CD4-positive, alpha-beta T cell (primary cell): ENCODE measurements around the gene TENT5D. TPM values are rescaled to one million over a fixed set of nuclear protein-coding genes. Genes with fewer than 3 reads are reported as not detected.
"Not testable (repeated sequence)": the region's sequence is repeated elsewhere in the genome, so short reads cannot be mapped to it uniquely, and the experiment has no call there.

Experiments used
- ATAC-seq: fragments of 200-7000 bp; cut with Tn5 transposase; one replicate; pipeline ENCODE4 v1.10.0; 2022; ENCODE audit warnings: mild to moderate bottlenecking; ENCODE audit not compliant: poor library complexity
- CTCF ChIA-PET: fragments of 350-600 bp; sonication (Branson Sonifier 250); formaldehyde crosslinking; loops from one replicate; lab custom pipeline; 2021; ENCODE audit warnings: antibody characterized with exemption, inconsistent platforms; lab: Charles Lee
- POLR2A ChIA-PET: fragments of 350-600 bp; sonication (Branson Sonifier 250); formaldehyde crosslinking; loops from one replicate; lab custom pipeline; 2021; ENCODE audit warnings: antibody characterized with exemption, inconsistent platforms; lab: Charles Lee
- DNase-seq, 14 experiments: peaks; one replicate each; pipeline ENCODE4 v3.0.0-alpha.2; 2013 to 2020; ENCODE audit warnings: mixed read lengths in 2 of 14
- H3K27ac ChIP-seq, 2 donors: one replicate each; pipeline versions ENCODE4 v1.5.1 to v1.7.0; 2013; ENCODE audit warnings: low read length in 2 of 2, low read depth in 1 of 2, mild to moderate bottlenecking in 1 of 2
- H3K27me3 ChIP-seq, 2 experiments: 1 replicate in 1 of 2; 2 replicates in 1 of 2; pipeline versions ENCODE4 v1.6.1 to v1.7.0; 2013; ENCODE audit warnings: low read length in 2 of 2, control low read depth in 1 of 2, mild to moderate bottlenecking in 1 of 2, moderate library complexity in 1 of 2; ENCODE audit not compliant: insufficient read depth in 2 of 2, control insufficient read depth in 1 of 2
- H3K36me3 ChIP-seq: one replicate; pipeline ENCODE4 v1.6.1; 2013; ENCODE audit warnings: low read length, control low read depth; ENCODE audit not compliant: insufficient read depth
- H3K4me1 ChIP-seq: one replicate; pipeline ENCODE4 v1.6.1; 2013; ENCODE audit warnings: low read length, control low read depth; ENCODE audit not compliant: insufficient read depth
- H3K4me3 ChIP-seq: one replicate; pipeline ENCODE4 v1.5.1; 2013; ENCODE audit warnings: mild to moderate bottlenecking, low read length, moderate library complexity
- H3K9me3 ChIP-seq, 2 experiments: 1 replicate in 1 of 2; 2 replicates in 1 of 2; pipeline versions ENCODE4 v1.6.1 to v1.7.0; 2013; ENCODE audit warnings: low read length in 2 of 2, mild to moderate bottlenecking in 2 of 2, control low read depth in 1 of 2, moderate library complexity in 1 of 2; ENCODE audit not compliant: control insufficient read depth in 1 of 2, insufficient read depth in 1 of 2
- H3K27ac Mint-ChIP-seq: one replicate; pipeline ENCODE4 v1.8.0; 2020; ENCODE audit warnings: mixed read lengths
- H3K27me3 Mint-ChIP-seq: one replicate; pipeline ENCODE4 v1.8.0; 2021; ENCODE audit warnings: mixed read lengths
- H3K36me3 Mint-ChIP-seq: one replicate; pipeline ENCODE4 v1.8.0; 2021; ENCODE audit warnings: low read depth, mixed read lengths
- H3K4me1 Mint-ChIP-seq: one replicate; pipeline ENCODE4 v1.8.0; 2021; ENCODE audit warnings: low read depth, mixed read lengths
- H3K4me3 Mint-ChIP-seq: one replicate; pipeline ENCODE4 v1.8.0; 2020; ENCODE audit warnings: mild to moderate bottlenecking, mixed read lengths
- H3K9me3 Mint-ChIP-seq: one replicate; pipeline ENCODE4 v1.8.0; 2020; ENCODE audit warnings: mixed read lengths
- intact Hi-C, 2 experiments: fragments of 100-400 bp; cut with DNase I in 1 of 2; cut with micrococcal nuclease in 1 of 2; formaldehyde crosslinking; loops; one replicate each; pipeline versions ENCODE4 v1.15.1 to v1.9.0; 2023 to 2025; cut with DNase I, micrococcal nuclease
- polyA plus RNA-seq, 2 donors: library from polyadenylated mRNA; unstranded; fragments of 120-200 nt; gene quantifications; one replicate each; pipeline ENCODE4 v1.2.1, GENCODE V29; 2013
- total RNA-seq, 174 experiments: library from RNA in 2 of 174; stranded (reverse) in 2 of 174; gene quantifications; one replicate each; pipeline ENCODE4 v1.2.3 and lab custom pipeline; 2021 to 2026
- TF ChIP-seq, protein P1 (sequence below): fragments of 200-600 bp; IDR thresholded peaks from one replicate; pipeline ENCODE4 v1.8.0; 2022; ENCODE audit warnings: antibody characterized with exemption, mild to moderate bottlenecking

Gene TENT5D
- total RNA-seq (not detected), total RNA-seq (lab: John Stamatoyannopoulos, UW) (0 to 0.06 (median 0) reads per million in 172 experiments)
- not detected for polyA plus RNA-seq (2013, experiment 1 of 2)
- not detected for polyA plus RNA-seq (2013, experiment 2 of 2)

DNA sequence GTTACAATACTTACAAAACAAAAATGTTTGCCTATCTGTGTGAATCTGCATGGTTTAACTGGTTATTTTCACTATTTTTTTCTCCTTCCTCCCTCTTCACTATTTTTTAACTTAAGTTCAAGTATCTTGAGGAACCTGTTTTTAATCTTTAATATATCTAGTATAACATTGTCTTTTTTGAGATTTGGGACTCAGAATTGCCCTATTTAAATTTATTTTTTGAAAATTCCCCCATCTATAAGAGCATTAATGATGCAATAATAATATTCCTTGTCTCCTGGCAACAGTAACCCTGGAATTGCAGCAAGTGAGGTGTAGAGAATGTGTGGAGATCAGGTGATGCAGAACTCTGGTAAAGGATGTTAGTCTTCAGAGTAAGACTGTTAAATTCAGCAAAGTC, at the start of gene TENT5D:
Gene TENT5D, plus strand, starts transcription at position 301 of the 400 bp plus-strand sequence. CDS start 22,093 bp downstream, outside the sequence.
- no peak for DNase-seq
- H3K4me3 ChIP-seq: no peak within 1 kb of the TSS
- H3K9me3 ChIP-seq: no peaks in the 10 kb centered on the region
- no peaks in the 10 kb centered on the region for H3K36me3 Mint-ChIP-seq
- ATAC-seq: no peak
- intact Hi-C loops: no loop called here
- H3K27me3 Mint-ChIP-seq: no peaks in the 10 kb centered on the region
- H3K27ac Mint-ChIP-seq: no peak within 1 kb of the TSS
- peaks cover 3% of the 10 kb centered on the region for H3K9me3 Mint-ChIP-seq
- POLR2A ChIA-PET: no interaction called here
- TF ChIP-seq, protein P1, sequence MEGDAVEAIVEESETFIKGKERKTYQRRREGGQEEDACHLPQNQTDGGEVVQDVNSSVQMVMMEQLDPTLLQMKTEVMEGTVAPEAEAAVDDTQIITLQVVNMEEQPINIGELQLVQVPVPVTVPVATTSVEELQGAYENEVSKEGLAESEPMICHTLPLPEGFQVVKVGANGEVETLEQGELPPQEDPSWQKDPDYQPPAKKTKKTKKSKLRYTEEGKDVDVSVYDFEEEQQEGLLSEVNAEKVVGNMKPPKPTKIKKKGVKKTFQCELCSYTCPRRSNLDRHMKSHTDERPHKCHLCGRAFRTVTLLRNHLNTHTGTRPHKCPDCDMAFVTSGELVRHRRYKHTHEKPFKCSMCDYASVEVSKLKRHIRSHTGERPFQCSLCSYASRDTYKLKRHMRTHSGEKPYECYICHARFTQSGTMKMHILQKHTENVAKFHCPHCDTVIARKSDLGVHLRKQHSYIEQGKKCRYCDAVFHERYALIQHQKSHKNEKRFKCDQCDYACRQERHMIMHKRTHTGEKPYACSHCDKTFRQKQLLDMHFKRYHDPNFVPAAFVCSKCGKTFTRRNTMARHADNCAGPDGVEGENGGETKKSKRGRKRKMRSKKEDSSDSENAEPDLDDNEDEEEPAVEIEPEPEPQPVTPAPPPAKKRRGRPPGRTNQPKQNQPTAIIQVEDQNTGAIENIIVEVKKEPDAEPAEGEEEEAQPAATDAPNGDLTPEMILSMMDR: no peak
- no peak within 1 kb of the TSS for H3K27ac ChIP-seq
- no peaks in the 10 kb centered on the region for H3K4me1 Mint-ChIP-seq
- CTCF ChIA-PET: no interaction called here
- no peaks in the 10 kb centered on the region for H3K4me1 ChIP-seq
- no peak within 1 kb of the TSS for H3K4me3 Mint-ChIP-seq
- no peaks in the 10 kb centered on the region for H3K27me3 ChIP-seq
- no peaks in the 10 kb centered on the region for H3K36me3 ChIP-seq

DNA sequence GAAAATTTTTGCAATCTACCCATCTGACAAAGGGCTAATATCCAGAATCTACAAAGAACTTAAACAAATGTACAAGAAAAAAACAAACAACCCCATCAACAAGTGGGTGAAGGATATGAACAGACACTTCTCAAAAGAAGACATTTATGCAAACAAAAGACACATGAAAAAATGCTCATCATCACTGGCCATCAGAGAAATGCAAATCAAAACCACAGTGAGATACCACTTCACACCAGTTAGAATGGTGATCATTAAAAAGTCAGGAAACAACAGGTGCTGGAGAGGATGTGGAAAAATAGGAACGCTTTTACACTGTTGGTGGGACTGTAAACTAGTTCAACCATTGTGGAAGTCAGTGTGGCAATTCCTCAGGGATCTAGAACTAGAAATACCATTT, 34.6 kb upstream of the TENT5D start:
- H3K4me1 ChIP-seq, DNase-seq, H3K36me3 Mint-ChIP-seq, H3K36me3 ChIP-seq, H3K4me1 Mint-ChIP-seq, H3K4me3 ChIP-seq, H3K27me3 Mint-ChIP-seq, H3K4me3 Mint-ChIP-seq, POLR2A ChIA-PET, H3K27me3 ChIP-seq, CTCF ChIA-PET, H3K9me3 ChIP-seq, H3K27ac ChIP-seq, H3K27ac Mint-ChIP-seq, intact Hi-C loops, ATAC-seq, H3K9me3 Mint-ChIP-seq: not testable (repeated sequence)

DNA sequence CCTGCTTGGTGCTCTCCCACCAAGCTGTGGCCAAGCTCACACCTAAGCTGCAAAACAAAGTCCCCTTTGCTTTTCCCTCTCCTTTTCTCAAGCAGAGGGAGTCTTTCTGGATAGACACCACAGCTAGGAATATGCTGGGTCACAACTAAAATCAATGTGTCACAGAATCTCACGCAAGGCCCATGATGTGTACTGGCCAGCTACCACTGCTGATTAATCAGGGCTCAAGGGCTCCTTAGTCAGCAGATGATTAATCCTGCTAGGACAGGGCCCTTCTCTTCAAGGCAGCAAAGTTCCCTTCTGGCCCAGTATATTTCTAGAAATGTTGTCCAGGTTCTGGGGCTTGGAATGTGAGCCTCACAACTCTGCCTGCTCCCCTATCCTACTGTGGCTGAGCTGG, 32.0 kb upstream of the TENT5D start:
- intact Hi-C loops: no loop called here
- Histone ChIP-seq H3K9me3 (peaks cover 0 to 4% of the 10 kb centered on the region in 2 experiments), H3K27ac (no peak overlapping the region), H3K4me1 (no peaks in the 10 kb centered on the region), H3K27me3 (no peaks in the 10 kb centered on the region), H3K4me3 (no peak overlapping the region), H3K36me3 (no peaks in the 10 kb centered on the region)
- Mint-ChIP-seq H3K27ac (no peak overlapping the region), H3K36me3 (no peaks in the 10 kb centered on the region), H3K9me3 (no peaks in the 10 kb centered on the region), H3K4me3 (no peak overlapping the region), H3K4me1 (no peaks in the 10 kb centered on the region), H3K27me3 (no peaks in the 10 kb centered on the region)
- POLR2A ChIA-PET: no interaction called here
- TF ChIP-seq, protein P1: no peak
- CTCF ChIA-PET: no interaction called here
- ATAC-seq: no peak
- no peak for DNase-seq

DNA sequence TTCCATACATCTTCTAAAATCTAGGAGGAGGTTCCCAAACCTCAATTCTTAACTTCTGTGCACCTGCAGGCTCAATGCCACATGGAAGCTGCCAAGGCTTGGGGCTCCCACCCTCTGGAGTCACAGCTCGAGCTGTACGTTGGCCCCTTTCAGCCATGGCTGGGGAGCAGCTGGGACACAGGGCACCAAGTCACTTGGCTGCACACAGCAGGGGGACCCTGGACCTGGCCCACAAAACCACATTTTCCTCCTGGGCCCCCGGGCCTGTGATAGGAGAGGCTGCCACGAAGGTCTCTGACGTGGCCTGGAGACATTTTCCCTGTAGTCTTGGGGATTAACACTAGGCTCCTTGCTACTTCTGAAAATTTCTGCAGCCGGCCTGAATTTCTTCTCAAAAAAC, 8.2 kb upstream of the TENT5D start:
- H3K27me3 Mint-ChIP-seq: no peaks in the 10 kb centered on the region
- DNase-seq: no peak
- CTCF ChIA-PET: no interaction called here
- POLR2A ChIA-PET: no interaction called here
- no peaks in the 10 kb centered on the region for H3K36me3 Mint-ChIP-seq
- no peak overlapping the region for H3K27ac ChIP-seq
- no peak overlapping the region for H3K4me3 ChIP-seq
- H3K4me1 ChIP-seq: no peaks in the 10 kb centered on the region
- intact Hi-C loops: no loop called here
- ATAC-seq: no peak
- H3K27me3 ChIP-seq: no peaks in the 10 kb centered on the region
- no peaks in the 10 kb centered on the region for H3K36me3 ChIP-seq
- no peaks in the 10 kb centered on the region for H3K9me3 ChIP-seq
- TF ChIP-seq, protein P1: no peak
- no peak overlapping the region for H3K4me3 Mint-ChIP-seq
- H3K9me3 Mint-ChIP-seq: no peaks in the 10 kb centered on the region
- H3K27ac Mint-ChIP-seq: no peak overlapping the region
- no peaks in the 10 kb centered on the region for H3K4me1 Mint-ChIP-seq
